GM13977 (cell line): Measurements from ENCODE around the gene GRXCR1.

Source experiments
- DNase-seq: peaks from one replicate; pipeline ENCODE4 v3.0.0; 2012; ENCODE audit warnings: low spot score
- in situ Hi-C: fragments of 300-500 bp; cut with MboI; formaldehyde crosslinking; loops from one replicate; pipeline ENCODE4 v1.12.0; 2022; ENCODE audit warnings: low sequenced_read_pairs, low pct_unique_long_range_greater_than_20kb, mixed read lengths, inconsistent platforms; ENCODE audit not compliant: unreplicated experiment
- TF ChIP-seq, protein P1 (sequence below): IDR thresholded peaks from 2 replicates; pipeline ENCODE4 v1.5.1; 2012; ENCODE audit warnings: mild to moderate bottlenecking, control low read depth; ENCODE audit not compliant: insufficient read depth; ENCODE audit errors: extremely low read depth, missing control alignments

The GRXCR1 gene

DNA sequence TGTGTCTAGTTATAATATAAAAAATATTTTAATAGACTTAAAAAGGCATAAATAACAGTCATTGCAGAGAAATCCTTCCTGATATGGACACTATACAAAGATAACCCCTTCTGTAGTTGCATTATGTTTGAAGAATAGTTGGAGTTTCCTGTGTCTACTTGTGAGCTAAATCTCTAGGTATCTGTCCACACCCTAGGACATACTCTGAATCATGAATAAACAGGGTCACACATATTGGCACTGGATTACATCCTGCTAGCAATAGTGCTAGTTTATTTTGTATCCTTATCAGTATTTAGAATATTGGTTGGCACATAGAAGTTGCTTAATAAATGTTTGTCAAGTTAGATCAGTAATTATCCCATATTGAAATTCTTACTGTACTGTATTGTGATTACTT is 173.9 kb downstream of the GRXCR1 start:
- in situ Hi-C loops, result no loop called here
- no peak for DNase-seq
- TF ChIP-seq, protein P1, sequence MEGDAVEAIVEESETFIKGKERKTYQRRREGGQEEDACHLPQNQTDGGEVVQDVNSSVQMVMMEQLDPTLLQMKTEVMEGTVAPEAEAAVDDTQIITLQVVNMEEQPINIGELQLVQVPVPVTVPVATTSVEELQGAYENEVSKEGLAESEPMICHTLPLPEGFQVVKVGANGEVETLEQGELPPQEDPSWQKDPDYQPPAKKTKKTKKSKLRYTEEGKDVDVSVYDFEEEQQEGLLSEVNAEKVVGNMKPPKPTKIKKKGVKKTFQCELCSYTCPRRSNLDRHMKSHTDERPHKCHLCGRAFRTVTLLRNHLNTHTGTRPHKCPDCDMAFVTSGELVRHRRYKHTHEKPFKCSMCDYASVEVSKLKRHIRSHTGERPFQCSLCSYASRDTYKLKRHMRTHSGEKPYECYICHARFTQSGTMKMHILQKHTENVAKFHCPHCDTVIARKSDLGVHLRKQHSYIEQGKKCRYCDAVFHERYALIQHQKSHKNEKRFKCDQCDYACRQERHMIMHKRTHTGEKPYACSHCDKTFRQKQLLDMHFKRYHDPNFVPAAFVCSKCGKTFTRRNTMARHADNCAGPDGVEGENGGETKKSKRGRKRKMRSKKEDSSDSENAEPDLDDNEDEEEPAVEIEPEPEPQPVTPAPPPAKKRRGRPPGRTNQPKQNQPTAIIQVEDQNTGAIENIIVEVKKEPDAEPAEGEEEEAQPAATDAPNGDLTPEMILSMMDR, result no peak

DNA sequence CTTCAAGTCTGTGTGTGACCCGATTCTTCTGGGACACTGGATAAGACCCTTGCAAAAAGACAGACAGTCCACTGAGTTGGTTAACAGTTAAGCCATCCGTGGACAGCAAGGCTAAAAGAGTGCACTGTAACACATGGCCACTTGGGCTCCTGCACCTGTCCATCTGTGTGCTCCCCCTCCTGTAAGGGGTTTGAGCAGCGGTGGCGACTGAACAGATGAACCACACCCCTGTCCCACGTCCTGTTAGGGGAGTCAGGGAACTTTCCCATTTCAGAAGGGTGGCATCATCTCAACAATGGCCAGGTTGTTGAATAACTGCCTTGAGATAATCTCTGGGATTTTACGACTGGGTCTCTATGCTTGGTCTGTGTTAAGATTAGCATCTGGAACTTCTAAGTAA is 178.6 kb downstream of the GRXCR1 start:
- in situ Hi-C loops, result no loop called here
- no peak for DNase-seq
- TF ChIP-seq, protein P1, result no peak
